Mesothelial cell of epicardium (in vitro differentiated cells): ENCODE data around the gene BATF. TPM values are rescaled to one million over a fixed set of nuclear protein-coding genes. Genes with fewer than 3 reads are reported as not detected.
A peak's percentile ranks its signal among the peaks of the same experiment; 100 is the strongest.

Source experiments
- DNase-seq, 2 experiments: peaks; one replicate each; pipeline ENCODE4 v3.0.0; 2021; ENCODE audit warnings: low spot score in 2 of 2; ENCODE audit not compliant: unreplicated experiment in 2 of 2
- H3K27ac Mint-ChIP-seq: 2 replicates; pipeline ENCODE4 v1.8.0; 2021; ENCODE audit warnings: mixed read lengths
- H3K27me3 Mint-ChIP-seq: 2 replicates; pipeline ENCODE4 v1.8.0; 2021; ENCODE audit warnings: low read depth, mixed read lengths
- H3K36me3 Mint-ChIP-seq: 2 replicates; pipeline ENCODE4 v1.8.0; 2021; ENCODE audit warnings: mixed read lengths
- H3K4me1 Mint-ChIP-seq: 2 replicates; pipeline ENCODE4 v1.8.0; 2021; ENCODE audit warnings: mixed read lengths
- H3K4me3 Mint-ChIP-seq: 2 replicates; pipeline ENCODE4 v1.8.0; 2021; ENCODE audit warnings: mild to moderate bottlenecking, moderate library complexity, mixed read lengths
- H3K9me3 Mint-ChIP-seq: 2 replicates; pipeline ENCODE4 v1.8.0; 2021; ENCODE audit warnings: mixed read lengths
- CTCF ChIP-seq: fragments of 200-600 bp; sonication (generic); IDR thresholded peaks from one replicate; pipeline ENCODE4 v1.5.0; 2021; ENCODE audit warnings: antibody characterized with exemption; ENCODE audit not compliant: unreplicated experiment
- total RNA-seq: library from RNA; stranded (reverse); gene quantifications from 3 replicates; pipeline ENCODE4 v1.2.1, GENCODE V29; 2021

The BATF gene
- total RNA-seq, 1 donor from 2014 or later = 1.4 TPM

DNA sequence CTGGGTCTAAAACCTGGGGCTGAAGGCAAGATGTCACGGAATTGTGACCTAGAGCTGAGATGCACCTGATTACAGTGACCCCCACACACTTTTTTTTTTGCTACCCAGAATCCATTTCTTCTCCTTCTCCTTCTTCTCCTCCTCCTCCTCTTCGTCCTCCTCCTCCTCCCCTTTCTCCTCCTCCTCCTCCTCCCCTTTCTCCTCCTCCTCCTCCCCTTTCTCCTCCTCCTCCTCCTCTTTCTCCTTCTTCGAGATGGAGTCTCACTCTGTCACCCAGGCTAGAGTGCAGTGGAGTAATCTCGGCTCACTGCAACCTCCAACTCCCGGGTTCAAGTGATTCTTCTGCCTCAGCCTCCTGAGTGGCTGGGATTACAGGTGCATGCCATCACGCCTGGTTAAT lies 36.8 kb downstream of the BATF start:
- Mint-ChIP-seq H3K4me1 (peaks cover 29% of the 10 kb centered on the region), H3K4me3 (no peak overlapping the region), H3K27ac (no peak overlapping the region), H3K9me3 (peaks cover 14% of the 10 kb centered on the region), H3K36me3 (peaks cover 2% of the 10 kb centered on the region), H3K27me3 (no peaks in the 10 kb centered on the region)
- no peak for DNase-seq
- no peak for TF ChIP-seq CTCF

- peak overlapping the region; percentile 34 for H3K27ac Mint-ChIP-seq
- H3K4me1 Mint-ChIP-seq = peaks cover 24% of the 10 kb centered on the region
- peaks cover 14% of the 10 kb centered on the region for H3K9me3 Mint-ChIP-seq
- DNase-seq = no peak
- no peak overlapping the region for H3K4me3 Mint-ChIP-seq
- no peaks in the 10 kb centered on the region for H3K27me3 Mint-ChIP-seq
- H3K36me3 Mint-ChIP-seq = peaks cover 2% of the 10 kb centered on the region
- TF ChIP-seq CTCF = no peak
Measured at GRCh38 chr14:75559451-75560222, 37.4 kb downstream of the BATF start.

- peak; percentile 52 to 83 for DNase-seq
- Mint-ChIP-seq H3K9me3 (peaks cover 12% of the 10 kb centered on the region), H3K27ac (no peak overlapping the region), H3K4me3 (no peak overlapping the region), H3K36me3 (no peaks in the 10 kb centered on the region), H3K4me1 (peaks cover 14% of the 10 kb centered on the region), H3K27me3 (peaks cover 4% of the 10 kb centered on the region)
- TF ChIP-seq CTCF = peak; percentile 60
Measured at GRCh38 chr14:75561013-75561432, 38.8 kb downstream of the BATF start.

GRCh38 chr14:75562089-75562488 lies 39.8 kb downstream of the BATF start:
- no peak for DNase-seq
- Mint-ChIP-seq H3K4me1 (peaks cover 12% of the 10 kb centered on the region), H3K9me3 (peaks cover 4% of the 10 kb centered on the region), H3K27ac (no peak overlapping the region), H3K27me3 (peaks cover 4% of the 10 kb centered on the region), H3K36me3 (no peaks in the 10 kb centered on the region), H3K4me3 (no peak overlapping the region)
- no peak for TF ChIP-seq CTCF

DNA sequence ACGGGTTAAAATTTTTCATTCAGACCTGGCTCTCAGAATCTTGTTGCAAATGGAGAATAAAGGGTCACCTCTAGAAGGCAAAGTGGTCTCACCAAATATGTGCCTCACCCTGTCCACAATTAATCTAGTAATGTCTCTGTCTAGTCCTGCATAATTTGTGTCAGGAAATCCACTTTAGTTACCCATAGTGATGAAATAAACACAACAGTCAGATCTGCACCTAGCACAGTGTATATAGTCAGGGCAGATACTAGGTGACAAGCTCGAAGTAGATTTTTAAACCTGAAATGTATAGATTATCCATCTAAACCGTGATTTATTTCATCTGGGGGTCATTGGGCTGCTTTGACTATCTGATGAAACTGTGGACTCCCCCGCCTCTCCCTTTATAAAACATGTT lies 40.2 kb downstream of the BATF start:
- DNase-seq = no peak
- Mint-ChIP-seq H3K4me1 (peaks cover 12% of the 10 kb centered on the region), H3K27ac (no peak overlapping the region), H3K4me3 (no peak overlapping the region), H3K36me3 (no peaks in the 10 kb centered on the region), H3K27me3 (peaks cover 4% of the 10 kb centered on the region), H3K9me3 (peaks cover 4% of the 10 kb centered on the region)
- no peak for TF ChIP-seq CTCF
